NCI-H526 (cell line): ENCODE measurements around the gene PCNA.

Source experiments
- DNase-seq, 2 experiments: peaks; one replicate each; lab custom pipeline; 2025; lab: John Stamatoyannopoulos, UW

Gene PCNA

DNA sequence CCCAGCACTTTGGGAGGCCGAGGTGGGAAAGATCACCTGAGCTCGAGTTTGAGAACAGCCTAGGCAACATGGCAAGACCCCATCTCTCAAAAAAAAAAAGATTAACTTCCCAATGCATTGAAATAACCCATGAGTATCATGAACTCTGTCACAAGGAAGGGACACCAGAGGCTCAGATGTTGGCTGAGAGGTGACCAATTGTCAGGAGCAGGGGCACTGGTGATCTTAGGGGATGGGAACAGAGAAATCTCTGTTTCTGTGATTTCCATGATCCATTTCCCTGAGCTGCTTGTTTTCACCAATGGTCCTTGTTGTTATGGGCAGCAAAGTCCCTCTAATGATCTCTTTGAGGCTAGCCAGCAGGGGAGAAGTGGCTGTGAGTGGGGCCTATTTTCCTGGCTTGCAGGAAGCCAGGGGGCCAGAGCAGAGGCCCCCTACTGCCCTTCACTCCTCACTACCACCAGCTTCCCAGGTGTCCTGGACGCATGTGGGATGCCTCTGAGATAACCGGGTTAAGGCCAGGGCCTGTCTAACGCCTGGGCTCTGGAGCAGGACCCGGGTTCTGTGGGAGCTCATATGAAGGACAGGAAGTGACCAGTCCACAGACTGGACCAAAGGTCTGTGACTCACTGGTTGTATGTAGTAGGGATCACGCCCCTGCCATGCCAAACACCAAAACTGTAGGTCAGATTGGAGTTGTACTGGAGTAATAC is 54.4 kb downstream of the PCNA start:
- no peak for DNase-seq
